Lower leg skin (tissue), 4 donors: ENCODE results near the gene FGF18. TPM values are rescaled to one million over a fixed set of nuclear protein-coding genes. Genes with fewer than 3 reads are reported as not detected.

Experiments used
- DNase-seq, 2 donors: peaks; one replicate each; pipeline ENCODE4 v3.0.0-alpha.2; 2019; ENCODE audit warnings: low spot score in 2 of 2
- H3K4me3 ChIP-seq: fragments of 200-600 bp; sonication (generic); 2 replicates; pipeline ENCODE4 v1.5.1; 2017; ENCODE audit warnings: mild to moderate bottlenecking, low read depth; ENCODE audit not compliant: poor library complexity, severe bottlenecking
- CTCF ChIP-seq, 3 donors: fragments of 450-650 bp; IDR thresholded peaks; one replicate each; pipeline ENCODE4 v1.5.1; 2016; ENCODE audit warnings: antibody characterized with exemption in 3 of 3, mild to moderate bottlenecking in 3 of 3, moderate library complexity in 2 of 3
- POLR2A ChIP-seq, 2 donors: fragments of 450-650 bp; IDR thresholded peaks; one replicate each; pipeline ENCODE4 v1.6.1; 2016 to 2017; ENCODE audit warnings: antibody characterized with exemption in 2 of 2, mild to moderate bottlenecking in 1 of 2, moderate library complexity in 1 of 2
- WGBS, 2 donors: methylation state at CpG; one replicate each; pipeline ENCODE4 v1.1.5; 2018; 5-methylcytosine and 5-hydroxymethylcytosine counted together
- intact Hi-C: fragments of 100-400 bp; cut with DNase I; formaldehyde crosslinking; loops from one replicate; pipeline ENCODE4 v1.15.0; 2023; ENCODE audit warnings: low total_unique reads
- total RNA-seq, 4 donors: library from RNA; depleted of rRNA; stranded (reverse); fragments of >200 nt; gene quantifications; one replicate each; pipeline ENCODE4 v1.1.0, GENCODE V29; 2016

The FGF18 gene
- total RNA-seq, 4 donors from 2014 or later: 0.27 to 2.5 TPM; not detected in 2

DNA sequence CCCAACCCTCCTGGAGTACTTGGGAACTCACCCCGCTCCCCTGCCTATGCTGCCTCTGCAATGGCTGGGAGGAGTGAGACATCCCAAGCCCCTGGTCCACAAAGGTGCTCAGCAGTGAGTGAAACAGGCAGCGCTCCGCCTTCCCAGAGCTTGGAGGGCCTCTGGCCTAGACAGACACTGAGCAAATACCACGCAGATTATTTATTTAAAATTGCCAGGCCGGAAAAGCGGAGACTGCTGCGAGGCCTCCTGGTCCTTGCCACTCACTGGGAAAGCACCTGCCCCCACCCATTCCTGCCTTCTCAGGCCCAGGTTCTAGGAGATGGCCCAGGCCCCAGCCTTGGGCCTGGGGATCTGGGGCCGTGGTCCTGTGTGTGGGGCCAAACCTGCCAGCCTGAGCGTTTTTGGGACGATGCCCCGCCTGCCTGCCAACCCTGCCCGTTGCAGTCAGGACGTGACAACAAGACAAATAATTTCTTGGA is 17.4 kb downstream of the FGF18 start:
- no peak for DNase-seq
- no peak overlapping the region for H3K4me3 ChIP-seq
- TF ChIP-seq POLR2A (IDR thresholded peaks at IDR 0.05): no peak
- WGBS, 2 donors: 89 to 92% methylated on average over 12 of the region's 13 CpGs
- intact Hi-C loops: no loop called here

GRCh38 chr5:171437286-171437821 is 17.9 kb downstream of the FGF18 start:
- no peak overlapping the region for H3K4me3 ChIP-seq
- no peak for DNase-seq
- 83 to 90% methylated on average over 13 to 14 of the region's 14 CpGs for WGBS, 2 donors
- TF ChIP-seq CTCF (IDR thresholded peaks at IDR 0.05): no peak
- TF ChIP-seq POLR2A (IDR thresholded peaks at IDR 0.05): no peak
- intact Hi-C loops: no loop called here

DNA sequence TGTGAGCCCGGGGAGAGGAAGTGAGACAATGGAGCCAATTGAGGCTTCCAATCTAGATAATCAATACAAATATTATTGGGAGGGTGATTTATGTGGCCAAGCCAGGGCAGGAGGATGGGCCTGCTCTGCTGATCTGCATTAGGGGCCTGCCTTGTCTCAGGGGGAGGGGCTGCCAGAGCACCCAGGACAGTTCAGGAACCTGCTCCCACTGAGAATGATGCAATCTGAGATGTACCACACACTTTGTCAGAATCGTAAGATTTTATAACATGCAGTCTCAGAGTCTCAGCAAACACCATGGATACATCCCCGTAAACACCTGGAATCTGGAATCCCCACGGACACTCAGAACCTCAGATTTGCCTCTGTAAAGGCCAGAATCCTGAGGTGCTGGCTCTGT is 19.3 kb downstream of the FGF18 start:
- intact Hi-C loops: no loop called here
- WGBS, 2 donors: 89 to 93% methylated on average over 4 of the region's 4 CpGs
- TF ChIP-seq CTCF (IDR thresholded peaks at IDR 0.05): no peak
- no peak for TF ChIP-seq POLR2A (IDR thresholded peaks at IDR 0.05)

GRCh38 chr5:171441246-171441791 is 21.9 kb downstream of the FGF18 start:
- H3K4me3 ChIP-seq: no peak overlapping the region
- 92 to 93% methylated on average over 14 of the region's 14 CpGs for WGBS, 2 donors
- no peak for TF ChIP-seq POLR2A (IDR thresholded peaks at IDR 0.05)
- no peak for DNase-seq
- intact Hi-C loops: no loop called here

More for the DNA sequence above, 19.3 kb downstream of the FGF18 start:
- DNase-seq: no peak
- no peak overlapping the region for H3K4me3 ChIP-seq

GRCh38 chr5:171442287-171443042 is 23.0 kb downstream of the FGF18 start:
- intact Hi-C loops: no loop called here
- TF ChIP-seq POLR2A (IDR thresholded peaks at IDR 0.05) (no peak), CTCF (IDR thresholded peaks at IDR 0.05) (no peak)
- H3K4me3 ChIP-seq: no peak overlapping the region
- no peak for DNase-seq
- WGBS, 2 donors: 71 to 76% methylated on average over 12 to 13 of the region's 13 CpGs

GRCh38 chr5:171444582-171444981 is 25.1 kb downstream of the FGF18 start:
- no peak overlapping the region for H3K4me3 ChIP-seq
- WGBS, 2 donors: 95 to 96% methylated on average over 12 of the region's 12 CpGs
- TF ChIP-seq POLR2A (IDR thresholded peaks at IDR 0.05): no peak
- intact Hi-C loops: no loop called here
- no peak for DNase-seq

DNA sequence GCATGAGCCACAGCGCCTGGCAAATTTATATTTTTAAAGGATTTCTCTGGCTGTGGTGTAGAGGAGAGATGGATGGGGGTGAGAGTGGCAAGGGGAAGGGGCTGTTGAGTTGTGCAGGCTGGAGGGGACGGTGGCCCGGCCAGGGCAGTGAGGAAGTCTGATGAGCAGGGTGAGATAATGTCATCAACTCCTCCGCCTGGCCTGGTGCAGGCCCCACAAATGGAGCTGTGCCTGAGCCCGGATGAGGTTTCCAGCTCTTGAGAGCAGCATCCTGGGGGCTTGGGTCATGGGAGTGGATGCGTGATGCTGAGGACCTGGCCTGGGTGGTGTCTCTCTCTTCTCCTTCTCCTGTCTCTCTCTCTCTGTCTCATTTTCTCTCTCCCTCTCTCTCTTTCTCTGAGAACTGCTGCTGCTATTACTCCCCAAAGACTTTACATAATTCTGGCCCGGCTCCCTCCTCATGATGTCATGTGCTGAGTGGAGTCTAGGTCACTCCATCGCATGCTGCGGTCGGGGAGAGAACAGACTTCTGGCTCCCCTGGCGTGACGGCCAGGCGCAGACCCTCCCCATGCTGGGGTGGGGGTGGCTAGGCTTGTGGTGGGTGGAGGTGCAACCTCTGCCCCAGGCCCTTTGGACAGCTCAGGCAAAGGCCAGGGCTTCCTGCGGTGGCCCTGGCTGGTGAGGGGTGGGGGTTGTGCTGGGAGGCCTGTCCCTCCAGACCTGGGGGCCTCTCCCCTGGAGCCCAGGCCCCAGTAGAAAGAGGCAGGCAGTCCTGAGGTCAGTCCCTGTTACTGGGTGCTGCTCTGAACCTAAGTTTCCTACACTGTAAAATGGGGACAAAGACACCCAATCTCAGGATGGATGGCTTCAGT is 26.4 kb downstream of the FGF18 start:
- intact Hi-C loops: no loop called here
- no peak overlapping the region for H3K4me3 ChIP-seq
- no peak for DNase-seq
- TF ChIP-seq CTCF (IDR thresholded peaks at IDR 0.05) (no peak), POLR2A (IDR thresholded peaks at IDR 0.05) (no peak)
- 71 to 78% methylated on average over 12 to 14 of the region's 14 CpGs for WGBS, 2 donors
